HG02884 (cell line): ENCODE measurements around the gene ZSCAN32.

Experiments
- ATAC-seq: cut with Tn5 transposase; IDR thresholded peaks from one replicate; pipeline ENCODE4 v1.9.1; 2021; ENCODE audit warnings: mild to moderate bottlenecking, moderate library complexity; ENCODE audit not compliant: unreplicated experiment

ZSCAN32 gene

DNA sequence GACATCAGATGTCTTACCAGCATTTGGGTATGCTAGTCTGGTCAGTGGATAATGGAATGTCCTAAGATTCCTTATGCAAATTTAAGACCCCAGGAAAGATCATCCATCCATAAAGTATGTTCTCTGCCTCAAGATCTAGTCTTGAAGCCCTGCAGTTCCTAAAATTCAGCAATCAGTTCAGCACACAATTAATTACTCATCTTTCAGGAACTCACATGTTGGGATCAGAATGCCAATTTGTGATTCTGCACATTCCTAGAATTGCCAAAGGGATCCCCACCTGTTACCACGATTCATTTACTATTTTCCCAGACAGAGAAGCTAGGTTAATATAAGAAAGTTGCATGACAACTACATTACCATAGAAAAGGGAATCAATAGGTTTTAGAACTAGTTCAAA, 41.9 kb downstream of the ZSCAN32 start:
- ATAC-seq = no peak

DNA sequence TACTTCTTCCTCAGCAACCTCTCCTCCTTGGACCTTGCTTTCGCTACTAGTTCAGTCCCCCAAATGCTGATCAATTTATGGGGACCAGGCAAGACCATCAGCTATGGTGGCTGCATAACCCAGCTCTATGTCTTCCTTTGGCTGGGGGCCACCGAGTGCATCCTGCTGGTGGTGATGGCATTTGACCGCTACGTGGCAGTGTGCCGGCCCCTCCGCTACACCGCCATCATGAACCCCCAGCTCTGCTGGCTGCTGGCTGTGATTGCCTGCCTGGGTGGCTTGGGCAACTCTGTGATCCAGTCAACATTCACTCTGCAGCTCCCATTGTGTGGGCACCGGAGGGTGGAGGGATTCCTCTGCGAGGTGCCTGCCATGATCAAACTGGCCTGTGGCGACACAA, 44.7 kb downstream of the ZSCAN32 start:
- ATAC-seq = no peak

DNA sequence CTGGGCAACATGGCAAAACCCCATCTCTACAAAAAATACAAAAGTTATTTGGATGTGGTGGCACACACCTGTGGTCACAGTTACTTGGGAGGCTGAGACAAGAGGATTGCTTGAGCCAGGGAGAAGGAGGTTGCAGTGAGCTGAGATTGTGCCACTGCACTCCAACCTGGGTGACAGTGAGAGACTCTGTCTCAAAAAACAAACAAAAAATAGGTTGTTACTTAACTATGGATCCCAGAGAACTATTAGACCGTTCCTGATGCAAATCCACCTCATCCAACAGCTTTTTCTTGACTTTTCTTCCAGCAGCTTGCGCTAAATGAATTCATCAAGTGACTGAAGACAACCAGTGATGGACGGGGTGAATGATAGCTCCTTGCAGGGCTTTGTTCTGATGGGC, 45.2 kb downstream of the ZSCAN32 start, which contains the start of gene OR2C1:
TSS of gene OR2C1 (plus strand) at position 301 of the 400 bp plus-strand sequence. CDS start at position 353, 52 bp downstream.
- no peak for ATAC-seq

DNA sequence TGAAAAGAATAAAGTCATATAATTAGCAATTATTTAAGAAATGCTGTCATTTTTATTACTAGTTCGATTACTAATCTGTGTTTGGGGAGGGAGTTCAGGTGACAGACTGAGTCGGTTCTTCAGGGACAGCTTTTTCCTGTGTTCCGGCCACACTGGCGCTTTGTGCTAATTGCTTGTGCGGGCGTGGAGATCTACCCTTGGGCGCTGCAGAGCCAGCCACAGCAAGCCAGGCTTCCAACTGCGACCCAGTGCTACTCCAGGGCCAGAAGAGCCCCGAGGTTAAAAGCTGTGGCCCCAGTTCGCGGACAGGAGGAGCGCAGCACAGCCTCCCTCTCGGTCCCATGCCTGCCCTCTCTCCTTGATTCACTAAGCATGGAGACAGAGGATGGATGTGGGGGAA, 51.6 kb downstream of the ZSCAN32 start:
- ATAC-seq = no peak

DNA sequence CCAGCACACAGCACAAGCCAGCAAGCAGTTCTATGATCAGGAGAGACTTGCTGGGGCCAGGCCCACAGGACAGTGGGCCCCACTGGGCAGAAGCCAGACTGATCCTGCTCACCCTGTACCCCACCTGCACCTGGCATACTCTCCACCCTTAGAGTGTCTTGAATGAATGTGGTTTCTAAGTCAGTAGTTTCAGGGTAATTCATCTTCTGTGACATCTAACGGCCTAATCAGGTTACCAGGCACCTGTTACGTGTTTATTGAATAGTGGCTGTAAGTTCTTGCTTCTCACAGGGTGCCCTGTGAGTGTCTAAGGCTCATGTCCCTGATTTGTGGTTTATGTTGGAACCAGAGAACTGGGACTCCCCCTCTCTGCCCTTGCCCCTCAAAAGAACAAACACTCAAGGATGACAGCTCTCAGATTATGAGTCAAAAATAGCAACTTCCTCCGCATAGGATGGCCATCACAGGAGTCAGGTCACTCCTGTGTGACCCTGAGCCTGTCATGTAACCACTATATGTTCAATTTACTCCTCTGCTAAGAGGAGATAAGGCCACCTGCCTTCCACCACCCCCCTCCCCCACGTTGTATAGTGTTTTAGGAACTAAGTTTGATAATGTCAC, 52.1 kb downstream of the ZSCAN32 start:
- ATAC-seq = no peak

DNA sequence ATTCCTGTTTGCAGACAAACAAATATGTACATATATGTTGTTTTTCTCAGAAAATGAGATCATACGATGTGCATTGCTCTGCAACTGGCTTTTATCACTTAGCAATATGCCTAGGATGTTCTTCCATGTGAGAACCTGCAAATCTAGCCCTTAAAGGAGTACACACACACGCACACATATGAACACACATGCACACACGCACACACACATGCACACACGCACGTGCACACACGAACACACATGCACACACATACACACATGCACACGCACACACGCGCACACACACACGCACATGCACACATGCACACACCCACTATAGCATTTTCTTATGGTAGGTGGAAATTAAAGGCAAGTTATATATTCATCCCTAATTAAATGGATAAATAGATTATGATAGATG, 53.2 kb downstream of the ZSCAN32 start:
- no peak for ATAC-seq

DNA sequence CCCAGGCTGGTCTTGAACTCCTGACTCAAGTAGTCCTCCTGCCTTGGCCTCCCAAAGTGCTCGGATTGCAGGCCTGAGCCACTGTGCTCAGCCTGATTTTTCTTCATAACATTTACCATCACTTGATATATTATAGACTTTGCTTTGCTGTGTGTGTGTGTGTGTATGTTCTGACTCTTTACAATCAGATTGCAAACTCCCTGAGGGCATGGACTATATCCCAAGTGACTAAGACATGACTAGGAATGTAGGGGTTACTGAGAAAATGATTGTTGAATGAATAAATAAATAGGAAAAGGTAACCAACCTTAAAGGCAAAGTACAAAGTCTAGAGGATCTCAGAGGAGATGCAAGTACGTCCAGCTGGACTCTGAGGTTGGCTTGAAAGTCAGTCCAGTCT, 54.8 kb downstream of the ZSCAN32 start:
- no peak for ATAC-seq
